ENCODE results near the gene GPRC5B.

Gene GPRC5B

DNA sequence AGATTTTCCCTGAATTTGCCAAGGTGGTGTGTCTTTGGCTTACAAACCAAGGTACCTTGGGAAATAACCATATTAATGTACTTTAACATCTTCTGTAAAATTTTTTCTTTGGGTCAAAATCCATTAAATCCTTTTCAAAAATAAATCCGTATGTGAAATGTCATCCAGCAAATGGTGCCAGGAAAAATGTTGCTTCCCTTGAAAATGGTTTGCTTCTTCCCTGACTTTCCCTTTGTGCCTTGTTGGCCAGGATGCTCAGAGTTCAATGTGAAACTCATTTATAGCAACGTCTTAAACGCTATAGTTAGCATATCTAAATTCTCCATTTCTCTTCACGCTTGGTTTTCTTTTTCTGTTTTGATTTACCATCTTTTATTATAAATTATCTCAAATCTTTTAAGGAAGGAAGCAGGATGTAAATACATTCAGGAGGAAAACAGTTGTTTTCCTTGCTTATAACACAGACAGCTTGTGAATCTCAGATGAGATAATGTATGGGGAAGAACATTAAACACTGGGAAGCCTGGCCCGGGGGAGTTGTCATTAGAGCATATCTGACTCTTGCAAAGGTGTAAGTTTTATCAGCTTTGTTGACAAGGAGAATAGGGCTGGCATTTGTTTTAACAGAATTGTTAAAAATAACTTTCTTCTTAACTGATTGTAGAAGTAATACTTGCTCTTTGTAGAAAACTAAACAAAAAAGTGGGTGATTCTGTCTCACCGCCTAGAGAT is 42.1 kb downstream of the GPRC5B start:
- peaks cover 7 to 13% of the 10 kb centered on the region in 2 donors for H3K27me3 Mint-ChIP-seq
- no peak overlapping the region for H3K27ac Mint-ChIP-seq
- H3K9me3 Mint-ChIP-seq = no peaks in the 10 kb centered on the region
- H3K4me1 Mint-ChIP-seq (ENCODE audit: low read depth in 2 of 2) = no peaks in the 10 kb centered on the region
- no peak overlapping the region for H3K4me3 Mint-ChIP-seq
- DNase-seq (no peak), ATAC-seq (replicated peaks) (no peak)
- H3K36me3 Mint-ChIP-seq (ENCODE audit: insufficient read depth) = peaks cover 2% of the 10 kb centered on the region

GRCh38 chr16:19841184-19841583 is 43.5 kb downstream of the GPRC5B start:
- Mint-ChIP-seq H3K27ac (no peak overlapping the region), H3K36me3 (ENCODE audit: insufficient read depth) (peaks cover 2% of the 10 kb centered on the region), H3K9me3 (no peaks in the 10 kb centered on the region), H3K4me1 (ENCODE audit: low read depth in 2 of 2) (no peaks in the 10 kb centered on the region), H3K27me3 (peaks cover 0 to 8% of the 10 kb centered on the region in 2 donors), H3K4me3 (no peak overlapping the region)
- DNase-seq = no peak
- ATAC-seq (replicated peaks) = no peak

DNA sequence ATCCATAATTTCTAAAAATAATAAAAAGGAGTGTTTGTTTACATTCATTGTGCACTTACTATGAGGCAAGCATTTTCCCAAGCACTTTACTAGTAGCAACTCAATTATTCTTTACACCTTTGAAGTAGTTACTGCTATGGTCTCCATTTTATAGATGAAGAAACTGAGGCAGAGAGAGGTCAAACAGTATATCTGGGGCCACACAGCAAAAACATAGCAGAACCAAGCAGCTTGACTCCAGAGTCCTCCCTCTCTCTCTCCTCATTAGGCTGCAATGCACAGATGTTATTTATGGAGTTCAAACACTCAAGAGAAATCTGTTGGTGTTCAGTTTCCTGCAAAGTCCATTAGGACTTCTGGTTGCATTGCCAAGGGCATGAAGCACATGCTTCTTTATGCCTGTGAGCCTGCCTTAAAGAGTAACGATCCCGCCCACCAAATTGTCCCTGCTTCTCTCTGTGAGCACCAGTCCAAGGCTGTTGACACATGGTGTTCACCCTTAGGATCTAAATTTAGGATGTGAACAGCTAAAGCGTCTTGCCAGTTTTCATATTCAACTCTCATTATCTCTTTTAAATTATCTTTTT is 44.0 kb downstream of the GPRC5B start:
- H3K4me1 Mint-ChIP-seq (ENCODE audit: low read depth in 2 of 2) = no peaks in the 10 kb centered on the region
- no peak overlapping the region for H3K4me3 Mint-ChIP-seq
- peaks cover 2% of the 10 kb centered on the region for H3K36me3 Mint-ChIP-seq (ENCODE audit: insufficient read depth)
- H3K9me3 Mint-ChIP-seq = no peaks in the 10 kb centered on the region
- DNase-seq = no peak
- ATAC-seq (replicated peaks) = no peak
- H3K27ac Mint-ChIP-seq = no peak overlapping the region
- H3K27me3 Mint-ChIP-seq = peaks cover 0 to 8% of the 10 kb centered on the region in 2 donors

- H3K4me1 Mint-ChIP-seq (ENCODE audit: low read depth in 2 of 2) = no peaks in the 10 kb centered on the region
- no peak for ATAC-seq (replicated peaks)
Observed at GRCh38 chr16:19837984-19838707, 46.5 kb downstream of the GPRC5B start.

GRCh38 chr16:19837331-19837980 is 47.2 kb downstream of the GPRC5B start:
- peaks cover 0 to 8% of the 10 kb centered on the region in 2 donors for H3K27me3 Mint-ChIP-seq
- H3K36me3 Mint-ChIP-seq (ENCODE audit: insufficient read depth) = peaks cover 2% of the 10 kb centered on the region
- no peaks in the 10 kb centered on the region for H3K9me3 Mint-ChIP-seq
- H3K4me1 Mint-ChIP-seq (ENCODE audit: low read depth in 2 of 2) = no peaks in the 10 kb centered on the region
- no peak overlapping the region for H3K4me3 Mint-ChIP-seq
- H3K27ac Mint-ChIP-seq = no peak overlapping the region
- DNase-seq (no peak), ATAC-seq (replicated peaks) (no peak)

More at GRCh38 chr16:19837984-19838707, 46.5 kb downstream of the GPRC5B start:
- H3K4me3 Mint-ChIP-seq = no peak overlapping the region
- DNase-seq = no peak
- H3K27ac Mint-ChIP-seq = no peak overlapping the region
- H3K36me3 Mint-ChIP-seq (ENCODE audit: insufficient read depth) = peaks cover 2% of the 10 kb centered on the region
- no peaks in the 10 kb centered on the region for H3K9me3 Mint-ChIP-seq
- H3K27me3 Mint-ChIP-seq = peaks cover 0 to 8% of the 10 kb centered on the region in 2 donors

DNA sequence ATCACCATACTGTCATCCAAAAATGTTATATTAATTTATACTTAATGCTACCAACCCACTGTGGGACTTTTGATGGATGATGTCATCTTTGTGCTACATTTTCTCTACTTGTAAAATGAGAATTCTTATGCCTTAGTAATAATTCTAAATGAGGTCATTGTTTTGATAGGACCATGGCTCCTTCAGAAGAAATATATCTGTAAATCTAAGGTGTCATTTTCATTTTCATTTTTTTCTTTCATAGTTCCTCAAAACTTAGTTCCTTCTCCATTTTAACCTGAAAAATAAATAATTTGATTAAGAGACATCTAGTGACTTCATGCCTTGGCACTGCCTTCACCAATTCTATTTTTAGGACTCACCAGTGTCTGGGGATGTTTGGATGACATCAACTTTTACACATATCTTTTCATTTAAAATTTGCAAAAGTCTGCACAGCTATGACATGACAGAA is 48.7 kb downstream of the GPRC5B start:
- DNase-seq (no peak), ATAC-seq (replicated peaks) (no peak)
- Mint-ChIP-seq H3K27ac (no peak overlapping the region), H3K9me3 (no peaks in the 10 kb centered on the region), H3K36me3 (ENCODE audit: insufficient read depth) (peaks cover 2% of the 10 kb centered on the region), H3K4me1 (ENCODE audit: low read depth in 2 of 2) (no peaks in the 10 kb centered on the region), H3K27me3 (peaks cover 0 to 8% of the 10 kb centered on the region in 2 donors), H3K4me3 (no peak overlapping the region)

GRCh38 chr16:19835196-19835595 is 49.5 kb downstream of the GPRC5B start:
- peaks cover 0 to 8% of the 10 kb centered on the region in 2 donors for H3K27me3 Mint-ChIP-seq
- peaks cover 2% of the 10 kb centered on the region for H3K36me3 Mint-ChIP-seq (ENCODE audit: insufficient read depth)
- no peaks in the 10 kb centered on the region for H3K4me1 Mint-ChIP-seq (ENCODE audit: low read depth in 2 of 2)
- DNase-seq = no peak
- ATAC-seq (replicated peaks) = no peak
- H3K4me3 Mint-ChIP-seq = no peak overlapping the region
- H3K27ac Mint-ChIP-seq = no peak overlapping the region
- no peaks in the 10 kb centered on the region for H3K9me3 Mint-ChIP-seq

- Mint-ChIP-seq H3K4me3 (no peak overlapping the region), H3K4me1 (ENCODE audit: low read depth in 2 of 2) (no peaks in the 10 kb centered on the region), H3K36me3 (ENCODE audit: insufficient read depth) (no peaks in the 10 kb centered on the region), H3K9me3 (no peaks in the 10 kb centered on the region), H3K27me3 (peaks cover 0 to 8% of the 10 kb centered on the region in 2 donors), H3K27ac (no peak overlapping the region)
- DNase-seq (no peak), ATAC-seq (replicated peaks) (no peak)
Observed at GRCh38 chr16:19833581-19833980, 51.1 kb downstream of the GPRC5B start.

GRCh38 chr16:19833176-19833575 is 51.5 kb downstream of the GPRC5B start:
- ATAC-seq (replicated peaks) (no peak), DNase-seq (no peak)
- Mint-ChIP-seq H3K9me3 (no peaks in the 10 kb centered on the region), H3K27ac (no peak overlapping the region), H3K4me1 (ENCODE audit: low read depth in 2 of 2) (no peaks in the 10 kb centered on the region), H3K27me3 (peaks cover 0 to 5% of the 10 kb centered on the region in 2 donors), H3K4me3 (no peak overlapping the region), H3K36me3 (ENCODE audit: insufficient read depth) (no peaks in the 10 kb centered on the region)

DNA sequence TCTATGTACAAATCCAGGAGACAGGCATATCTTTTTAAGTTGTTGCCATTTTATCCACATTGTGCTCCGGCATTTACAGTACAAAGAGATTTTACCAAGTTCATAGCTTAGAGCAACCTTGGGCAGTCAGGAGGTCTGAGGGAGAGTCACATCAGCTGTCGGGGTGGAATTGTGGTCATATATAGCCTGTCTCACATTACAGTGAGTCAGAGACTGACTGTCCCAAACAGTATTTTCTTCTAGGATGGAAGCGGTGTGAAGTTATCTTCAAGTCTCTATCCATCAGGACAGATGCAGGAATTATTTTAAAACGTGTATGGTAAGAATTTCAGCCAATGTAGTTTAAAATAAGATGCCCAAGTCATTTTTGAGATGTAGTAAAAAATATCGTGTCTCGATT is 53.0 kb downstream of the GPRC5B start:
- Mint-ChIP-seq H3K27me3 (no peaks in the 10 kb centered on the region), H3K27ac (no peak overlapping the region), H3K4me1 (ENCODE audit: low read depth in 2 of 2) (no peaks in the 10 kb centered on the region), H3K9me3 (no peaks in the 10 kb centered on the region), H3K4me3 (no peak overlapping the region), H3K36me3 (ENCODE audit: insufficient read depth) (no peaks in the 10 kb centered on the region)
- ATAC-seq (replicated peaks) (no peak), DNase-seq (no peak)

GRCh38 chr16:19830902-19831560 is 53.6 kb downstream of the GPRC5B start:
- Mint-ChIP-seq H3K9me3 (no peaks in the 10 kb centered on the region), H3K27me3 (no peaks in the 10 kb centered on the region), H3K27ac (no peak overlapping the region), H3K36me3 (ENCODE audit: insufficient read depth) (no peaks in the 10 kb centered on the region), H3K4me3 (no peak overlapping the region), H3K4me1 (ENCODE audit: low read depth in 2 of 2) (no peaks in the 10 kb centered on the region)
- ATAC-seq (replicated peaks) (no peak), DNase-seq (no peak)

GRCh38 chr16:19829844-19830692 is 54.6 kb downstream of the GPRC5B start:
- Mint-ChIP-seq H3K4me1 (ENCODE audit: low read depth in 2 of 2) (no peaks in the 10 kb centered on the region), H3K36me3 (ENCODE audit: insufficient read depth) (no peaks in the 10 kb centered on the region), H3K4me3 (no peak overlapping the region), H3K27me3 (no peaks in the 10 kb centered on the region), H3K27ac (no peak overlapping the region), H3K9me3 (no peaks in the 10 kb centered on the region)
- DNase-seq = no peak
- ATAC-seq (replicated peaks) = no peak

Data from effector memory CD8-positive, alpha-beta T cell (primary cell).